ENCODE results near the gene JMJD4.
"Not testable (repeated sequence)": the region's sequence is repeated elsewhere in the genome, so short reads cannot be mapped to it uniquely, and the experiment has no call there.

Gene JMJD4

DNA sequence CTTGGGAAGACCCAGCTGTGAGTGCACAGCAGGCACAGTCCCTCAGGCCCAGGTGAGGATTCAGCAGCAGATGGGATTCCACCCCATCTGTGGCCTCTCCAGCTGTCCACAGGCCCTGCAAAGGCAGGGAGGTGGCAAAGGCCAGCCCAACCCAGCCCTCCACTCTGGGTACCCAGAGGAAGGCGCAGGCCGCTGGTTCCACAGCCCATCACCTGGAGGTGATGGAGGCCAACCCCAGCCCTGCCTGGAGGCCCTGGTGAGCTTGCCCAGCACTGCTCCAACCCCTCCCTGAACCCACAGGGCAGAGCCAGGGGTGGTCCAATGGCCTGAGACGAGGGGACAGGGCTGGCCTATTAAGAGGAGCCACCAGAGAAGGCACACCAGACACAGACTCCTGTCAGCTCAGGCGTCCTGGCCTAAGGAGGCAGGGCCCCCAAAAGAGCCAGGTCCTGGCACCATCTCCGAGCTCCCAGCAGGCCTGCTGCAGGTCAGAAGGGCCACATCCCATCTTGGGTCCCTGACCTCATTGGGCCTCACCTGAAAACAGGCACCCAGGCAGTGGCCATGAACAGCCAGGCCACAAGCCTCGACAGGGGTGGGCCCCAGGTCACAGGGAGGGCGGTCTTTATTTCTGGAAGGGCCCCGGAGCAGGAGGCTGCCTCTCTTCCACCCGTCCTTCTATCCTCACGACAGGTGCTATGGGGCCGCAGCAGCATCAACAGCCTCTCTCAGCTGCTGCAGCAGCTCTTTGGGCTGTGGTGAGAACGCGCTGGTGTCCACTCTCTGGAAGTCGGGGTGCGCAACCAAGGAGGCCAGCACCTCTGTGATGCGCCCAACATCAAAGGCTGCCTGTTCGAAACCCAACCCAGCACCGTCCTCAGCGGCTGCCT, 3.2 kb downstream of the JMJD4 start:
- DNase-seq: no peak

DNA sequence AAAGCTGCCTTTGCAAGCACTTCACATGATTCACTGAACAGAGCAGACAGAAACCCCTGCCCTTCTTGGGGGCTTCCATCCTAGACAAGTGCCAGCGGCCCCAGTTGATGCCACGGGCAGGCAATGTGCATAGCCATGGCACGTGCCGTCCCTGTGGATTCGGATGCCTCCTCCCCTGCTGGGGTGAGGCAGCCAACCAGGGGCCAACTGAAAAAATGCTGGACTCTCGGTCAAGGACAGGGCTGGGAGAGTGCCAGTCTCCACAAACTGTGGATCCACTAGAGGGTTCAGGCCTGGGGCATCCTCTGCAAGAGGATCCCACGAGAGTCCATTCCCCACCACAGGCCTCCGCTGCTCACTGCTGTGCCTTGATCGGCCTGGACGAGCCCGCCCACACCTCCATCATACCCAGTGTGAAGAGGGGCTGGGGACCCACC, 3.8 kb downstream of the JMJD4 start:
- no peak for DNase-seq

DNA sequence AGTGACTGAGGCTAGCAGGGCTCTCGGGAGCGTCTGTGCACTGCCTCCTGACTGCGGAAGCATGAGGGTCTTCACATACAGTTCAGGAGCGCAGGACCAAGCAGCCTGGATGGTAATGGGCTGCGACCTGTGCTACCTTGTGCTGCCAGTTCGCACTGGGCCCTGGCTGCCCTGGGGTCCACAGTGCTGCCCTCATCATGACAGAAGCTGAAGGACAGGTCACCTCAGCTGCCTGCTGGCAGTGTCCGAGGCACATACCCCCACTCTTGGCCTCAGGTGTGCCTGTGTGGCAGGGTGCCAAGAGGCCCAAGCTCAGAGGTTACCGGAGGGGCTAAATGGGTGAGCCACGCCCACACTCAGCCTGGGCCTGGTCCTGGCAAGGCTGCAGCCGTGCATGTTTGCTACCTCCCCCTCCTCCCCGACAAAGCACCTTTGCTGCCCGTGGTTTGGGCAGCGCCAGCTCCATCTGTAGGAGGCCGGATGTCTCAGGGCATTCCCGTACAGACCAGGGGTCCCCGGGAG, 4.4 kb downstream of the JMJD4 start:
- peak in 1 of 3 experiments; percentile 10 for DNase-seq

DNA sequence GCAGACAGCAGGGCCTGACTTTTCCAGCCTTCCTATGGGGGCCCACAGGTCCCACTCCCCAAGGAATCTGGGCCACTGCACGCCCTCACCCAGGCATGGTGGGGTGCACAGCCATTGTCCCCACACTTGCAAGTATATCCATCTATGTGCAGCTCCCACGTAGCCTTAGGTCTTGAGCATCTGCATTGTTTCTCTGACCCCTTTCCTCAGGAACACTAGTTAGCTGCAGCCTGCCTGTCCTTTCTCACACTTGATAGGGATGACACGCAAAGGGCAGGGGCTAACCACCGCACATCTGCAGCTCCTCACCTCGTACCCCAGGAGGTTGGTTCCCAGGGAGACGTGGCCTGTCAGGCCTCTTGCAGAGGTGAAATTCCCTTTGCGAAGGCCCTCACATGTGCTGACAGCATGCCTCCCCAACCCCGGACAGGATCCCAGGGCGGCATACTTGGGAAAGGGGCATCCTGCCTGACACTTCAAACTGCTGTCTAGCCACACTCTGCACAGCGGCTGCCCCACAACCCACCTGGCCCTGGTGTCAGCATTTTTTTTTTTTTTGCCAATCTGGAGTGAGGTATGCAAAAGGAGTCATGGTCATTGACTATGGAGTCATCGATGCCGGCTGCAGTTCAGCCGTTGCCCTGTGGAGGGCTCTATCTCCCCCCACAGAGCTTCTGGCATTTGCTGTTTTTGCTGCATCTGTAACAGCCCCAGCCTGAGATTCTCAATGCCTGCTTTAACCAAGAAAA, 5.0 kb downstream of the JMJD4 start:
- DNase-seq: peak in 1 of 3 experiments; percentile 27

DNA sequence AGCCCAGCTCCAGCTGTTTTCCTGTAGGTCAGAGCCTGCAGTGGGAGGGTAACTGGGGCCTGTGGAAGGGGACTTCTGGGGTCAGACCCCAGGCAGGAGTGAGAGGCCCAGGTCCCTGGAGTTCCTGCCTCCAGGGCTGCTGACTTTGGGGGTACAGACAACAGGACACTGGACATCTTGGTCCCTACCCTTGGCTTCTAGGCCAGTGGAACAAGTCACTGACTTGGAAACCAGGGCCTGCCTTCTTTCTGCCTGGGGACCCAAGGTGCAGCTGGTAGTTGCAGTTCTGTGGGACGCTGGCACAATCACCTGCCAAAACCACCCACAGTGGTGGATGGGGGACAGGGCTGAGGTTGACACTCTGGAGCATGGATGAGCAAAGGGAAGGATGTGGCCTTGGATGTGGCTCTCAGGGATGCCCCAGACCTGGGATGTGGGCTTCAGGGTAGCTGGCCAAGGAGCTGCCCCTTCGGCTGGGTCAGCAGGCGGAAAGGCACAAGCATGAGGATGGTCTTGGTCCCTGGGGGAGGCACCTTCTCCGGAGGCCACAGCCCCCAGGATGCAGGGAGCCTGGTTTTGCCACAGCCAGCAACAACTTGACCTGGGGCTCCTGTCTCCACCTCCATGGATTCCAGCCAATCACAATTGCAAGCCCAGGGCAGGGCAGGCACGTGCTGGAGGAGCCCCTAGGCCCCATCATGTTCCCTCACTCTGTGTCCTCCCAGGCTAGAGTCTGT, 5.8 kb downstream of the JMJD4 start:
- DNase-seq: peak in 2 of 3 experiments; percentile 21 to 49

DNA sequence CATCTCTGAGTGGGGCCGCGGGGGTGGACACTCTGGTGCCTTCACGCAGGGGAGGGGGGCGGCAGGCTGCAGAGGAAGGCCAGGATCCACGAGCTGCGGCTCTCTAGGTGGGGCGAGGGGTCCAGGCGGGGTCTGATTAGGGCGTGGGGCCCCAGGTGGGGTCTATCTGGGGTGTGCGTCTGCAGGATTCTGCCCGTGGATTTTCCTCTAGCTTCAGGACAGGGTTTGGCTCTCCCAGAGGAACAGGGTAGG, 6.3 kb downstream of the JMJD4 start:
- no peak for DNase-seq

DNA sequence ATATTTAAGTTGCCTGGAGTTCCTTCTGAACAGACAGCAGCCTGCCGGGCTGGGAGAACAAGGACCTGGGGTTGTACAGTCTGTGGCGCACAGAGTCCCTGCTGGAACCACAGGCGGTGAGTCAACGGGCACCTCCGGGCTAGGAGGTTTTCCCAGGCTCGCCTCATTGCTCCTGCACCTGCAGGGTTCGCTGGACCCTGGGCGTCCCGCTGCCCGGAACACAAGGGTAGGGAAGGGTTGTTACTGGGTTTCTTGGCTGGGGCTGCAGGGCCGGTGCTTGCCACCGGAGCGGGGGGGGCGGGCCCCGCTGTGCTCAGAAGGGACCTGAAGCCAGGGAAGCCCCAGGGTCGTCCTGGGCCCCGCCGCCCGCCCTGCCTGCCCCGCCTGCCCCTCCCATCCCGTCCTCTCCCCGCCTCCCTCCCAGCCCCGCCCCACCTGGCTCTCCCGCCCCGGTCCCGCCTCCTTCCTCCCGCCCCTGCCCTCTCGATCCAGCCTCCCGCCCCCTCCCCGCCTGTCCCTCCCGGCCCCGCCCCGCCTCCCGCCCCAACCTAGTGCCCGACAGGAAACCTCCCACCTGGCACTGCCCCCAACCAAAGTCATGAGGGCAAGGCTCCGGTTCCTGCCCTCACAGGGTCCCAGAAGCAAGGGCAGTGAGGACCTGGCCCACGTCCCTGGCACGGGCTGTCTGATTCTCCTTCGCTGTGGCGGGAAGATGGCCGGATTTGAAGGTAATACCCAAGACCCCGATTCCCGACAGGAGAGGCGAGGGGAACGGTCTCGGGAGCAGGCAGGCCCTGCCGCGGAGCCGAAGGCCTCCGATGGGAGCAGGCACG, 6.8 kb downstream of the JMJD4 start:
- DNase-seq: peak; percentile 43 to 91 (median 86)

DNA sequence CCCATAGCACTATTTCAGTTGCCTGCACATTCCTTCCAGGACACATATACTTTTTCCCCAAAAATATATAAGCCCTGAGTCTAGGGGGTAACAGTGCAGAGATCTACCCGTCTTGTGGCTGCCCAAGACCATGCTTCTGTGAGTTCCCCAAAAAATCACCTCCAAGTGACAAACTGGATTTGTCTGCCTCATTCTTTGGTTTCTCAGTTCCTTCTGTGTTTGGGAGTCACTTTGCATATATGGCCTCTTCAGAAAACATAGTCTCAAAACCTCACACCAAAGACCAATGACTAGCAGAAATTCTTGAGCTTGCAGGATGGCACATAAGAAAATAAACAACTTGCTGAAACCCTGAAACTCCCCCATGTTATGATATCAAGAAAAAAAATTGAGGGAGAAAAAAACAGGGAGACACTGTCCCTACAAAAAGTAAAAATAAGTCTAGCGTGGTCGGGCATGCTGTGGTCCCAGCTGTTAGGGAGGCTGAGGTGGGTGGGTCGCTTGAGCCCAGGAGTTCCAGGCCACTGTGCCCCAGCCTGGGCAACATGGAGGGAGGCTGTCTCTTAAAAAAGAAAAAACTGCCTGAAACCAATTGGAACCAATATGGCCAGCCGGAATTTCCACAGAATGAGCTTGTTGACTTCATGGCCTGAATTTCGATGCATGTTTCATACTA, 8.0 kb downstream of the JMJD4 start:
- DNase-seq: no peak

DNA sequence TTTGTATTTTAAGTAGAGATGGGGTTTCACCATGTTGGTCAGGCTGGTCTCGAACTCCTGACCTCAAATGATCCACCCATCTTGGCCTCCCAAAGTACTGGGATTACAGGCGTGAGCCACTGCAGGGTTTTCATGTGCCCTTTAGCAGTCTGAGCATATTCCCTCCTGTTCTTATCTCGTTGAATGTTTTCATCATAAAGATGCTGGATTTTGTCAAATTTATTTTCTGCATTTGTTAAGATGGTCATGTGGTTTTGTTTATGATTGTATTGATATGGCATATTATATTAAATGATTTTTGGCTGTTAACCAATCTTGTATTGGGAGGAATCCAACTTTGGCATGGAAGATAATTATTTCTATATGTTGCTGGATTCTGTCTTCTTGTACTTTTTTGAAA, 8.8 kb downstream of the JMJD4 start:
- no peak for DNase-seq

DNA sequence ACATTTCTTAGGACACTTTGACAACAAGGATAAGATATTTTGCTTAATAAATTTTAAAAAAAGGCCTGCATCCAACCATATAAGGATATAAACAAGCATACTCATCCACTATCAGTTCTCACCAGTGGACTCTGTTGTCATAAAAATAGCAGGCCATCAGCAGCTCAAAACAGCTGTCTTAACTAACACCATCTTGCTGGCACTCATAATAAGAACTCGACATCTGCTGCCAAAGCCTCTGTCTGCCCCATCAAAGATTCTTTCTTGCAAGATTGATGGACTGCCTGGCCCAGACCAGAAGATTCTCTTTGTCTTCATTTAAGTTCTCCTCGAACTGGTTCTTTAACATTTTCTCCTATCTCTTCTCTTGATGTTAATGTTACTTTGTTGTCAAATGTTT, 10.1 kb downstream of the JMJD4 start:
- DNase-seq: no peak

DNA sequence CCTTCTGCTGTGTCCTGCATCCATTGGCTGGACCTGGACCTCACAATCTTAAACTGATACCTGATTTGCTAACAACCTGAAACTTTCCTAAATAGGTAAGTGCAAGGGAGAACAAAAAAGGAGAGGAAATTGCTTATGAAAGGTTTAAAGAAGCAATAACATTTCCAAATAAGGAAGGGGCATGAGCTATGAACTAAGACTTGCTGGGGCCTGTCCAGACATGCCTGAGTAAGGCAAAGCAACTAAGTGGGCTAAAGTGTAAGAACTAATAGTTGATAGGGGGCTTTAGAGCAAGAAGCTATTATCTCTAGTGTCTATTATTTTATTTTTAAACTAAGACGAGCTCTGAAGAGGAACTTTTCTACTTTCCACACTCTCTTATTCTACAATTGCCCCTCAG, 11.6 kb downstream of the JMJD4 start:
- no peak for DNase-seq

DNA sequence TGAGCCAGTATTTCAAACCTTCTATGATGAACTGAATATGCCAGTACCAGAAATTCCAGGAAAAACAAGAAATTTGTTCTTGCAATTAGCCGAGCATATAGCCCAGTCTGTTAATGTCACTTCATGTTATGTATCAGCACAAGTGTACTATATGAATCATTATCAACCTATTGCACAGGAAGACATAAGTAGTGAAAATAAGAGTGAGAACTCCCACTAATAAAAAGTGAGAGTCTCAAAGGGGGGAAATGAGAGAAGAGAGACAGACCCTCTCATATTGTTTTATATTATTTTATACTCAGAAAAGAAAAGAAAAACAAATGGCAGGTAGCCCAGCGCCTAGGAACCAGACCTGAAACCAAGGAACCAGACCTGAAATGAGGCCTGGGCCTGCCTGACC, 16.2 kb downstream of the JMJD4 start:
- no peak for DNase-seq

DNA sequence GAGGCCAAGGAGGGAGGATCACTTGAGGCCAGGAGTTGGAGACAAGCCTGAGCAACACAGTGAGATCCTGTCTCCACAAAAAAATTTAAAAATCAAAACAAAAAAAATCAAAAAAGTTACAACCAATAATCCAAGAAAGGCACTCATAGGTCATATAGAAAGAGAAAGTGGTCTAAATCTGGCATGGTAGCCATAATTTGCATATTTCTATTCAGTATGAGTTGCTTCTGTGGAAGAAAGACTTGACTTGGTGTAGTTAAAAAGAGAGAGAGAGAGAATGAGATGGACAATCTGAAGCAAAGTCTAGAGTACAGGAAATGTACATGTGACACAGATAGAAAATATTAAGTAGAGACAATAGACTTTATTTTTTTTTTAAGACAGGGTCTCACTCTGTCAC, 22.5 kb downstream of the JMJD4 start:
- DNase-seq: no peak

DNA sequence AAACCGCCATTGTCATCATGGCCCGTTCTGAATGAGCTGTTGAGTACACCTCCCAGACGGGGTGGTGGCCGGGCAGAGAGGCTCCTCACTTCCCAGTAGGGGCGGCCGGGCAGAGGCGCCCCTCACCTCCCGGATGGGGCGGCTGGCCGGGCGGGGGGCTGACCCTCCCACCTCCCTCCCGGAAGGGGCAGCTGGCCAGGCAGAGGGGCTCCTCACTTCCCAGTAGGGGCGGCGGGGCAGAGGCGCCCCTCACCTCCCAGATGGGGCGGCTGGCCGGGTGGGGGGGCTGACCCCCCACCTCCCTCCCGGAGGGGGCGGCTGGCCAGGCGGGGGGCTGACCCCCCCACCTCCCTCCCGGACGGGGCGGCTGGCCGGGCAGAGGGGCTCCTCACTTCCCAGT, 24.6 kb downstream of the JMJD4 start:
- DNase-seq: not testable (repeated sequence)

DNA sequence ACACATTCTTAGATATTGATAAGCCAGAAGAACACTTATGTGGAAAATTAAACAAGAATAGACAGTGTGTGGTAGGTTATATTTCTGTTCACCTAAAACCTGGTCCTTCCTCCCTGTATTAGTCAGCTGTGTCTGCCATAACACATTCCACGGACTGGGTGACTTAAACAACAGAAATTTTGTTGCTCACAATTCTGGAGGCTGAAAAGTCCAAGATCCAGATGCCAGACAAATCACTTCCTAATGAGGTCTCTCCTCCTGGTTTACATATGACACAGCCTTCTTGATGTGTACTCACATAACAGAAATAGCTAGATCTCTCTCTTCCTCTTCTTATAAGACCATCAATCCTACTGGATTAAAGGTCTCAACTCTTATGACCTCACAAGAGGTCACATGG, 25.7 kb downstream of the JMJD4 start:
- DNase-seq: no peak

DNA sequence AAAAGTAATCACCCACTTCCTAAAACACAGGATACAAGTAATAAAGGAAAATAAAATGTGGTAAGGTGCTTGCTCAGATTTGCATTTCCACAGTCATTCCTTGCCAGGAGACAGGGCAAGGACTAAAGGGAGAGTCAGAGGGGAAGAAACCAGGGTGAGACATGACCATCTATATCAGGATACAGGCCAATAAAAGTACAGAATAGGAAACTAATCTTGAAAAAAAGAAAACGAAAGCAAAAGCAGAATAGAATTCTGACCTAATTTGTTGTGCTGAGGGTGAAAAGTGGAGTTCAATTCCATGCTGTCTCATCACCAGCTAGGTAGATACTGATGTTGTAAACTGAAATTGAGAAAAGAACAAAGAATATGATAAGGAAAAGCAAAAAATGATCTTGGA, 27.3 kb downstream of the JMJD4 start:
- no peak for DNase-seq

DNA sequence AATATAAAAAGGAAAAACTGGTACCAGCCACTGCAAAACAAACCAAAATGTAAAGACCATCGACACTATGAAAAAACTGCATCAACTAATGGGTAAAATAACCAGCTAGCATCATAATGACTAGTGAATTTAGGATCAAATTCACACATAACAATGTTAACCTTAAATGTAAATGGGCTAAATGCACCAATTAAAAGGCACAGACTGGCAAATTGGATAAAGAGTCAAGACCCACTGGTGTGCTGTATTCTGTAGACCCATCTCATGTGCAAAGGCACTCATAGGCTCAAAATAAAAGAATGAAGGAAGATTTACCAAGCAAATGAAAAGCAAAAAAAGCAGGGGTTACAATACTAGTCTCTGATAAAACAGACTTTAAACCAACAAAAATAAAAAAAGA, 33.5 kb downstream of the JMJD4 start:
- DNase-seq: not testable (repeated sequence)

DNA sequence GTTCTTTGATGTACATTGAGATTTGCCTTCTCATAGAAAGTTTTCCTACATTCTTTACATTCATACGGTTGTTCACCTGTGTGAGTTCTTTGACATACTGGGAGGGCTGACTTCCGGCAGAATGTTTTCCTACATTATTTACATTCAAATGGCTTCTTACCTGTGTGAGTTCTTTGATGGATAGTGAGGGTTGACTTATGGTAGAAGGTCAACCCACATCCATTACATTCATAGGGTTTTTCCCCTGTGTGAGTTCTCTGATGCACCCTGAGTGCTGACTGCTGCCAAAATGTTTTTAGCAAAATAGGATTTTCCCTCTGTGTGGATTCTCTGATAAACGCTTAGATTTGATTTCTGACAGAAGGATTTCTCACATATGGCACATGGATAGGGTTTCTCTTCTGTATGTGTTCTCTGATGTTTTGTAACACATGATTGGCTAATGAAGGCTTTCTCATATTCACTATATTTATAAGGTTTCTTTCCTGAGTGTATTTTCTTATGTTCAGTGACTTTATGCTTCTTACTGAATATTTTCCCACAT, 37.7 kb downstream of the JMJD4 start:
- no peak for DNase-seq

DNA sequence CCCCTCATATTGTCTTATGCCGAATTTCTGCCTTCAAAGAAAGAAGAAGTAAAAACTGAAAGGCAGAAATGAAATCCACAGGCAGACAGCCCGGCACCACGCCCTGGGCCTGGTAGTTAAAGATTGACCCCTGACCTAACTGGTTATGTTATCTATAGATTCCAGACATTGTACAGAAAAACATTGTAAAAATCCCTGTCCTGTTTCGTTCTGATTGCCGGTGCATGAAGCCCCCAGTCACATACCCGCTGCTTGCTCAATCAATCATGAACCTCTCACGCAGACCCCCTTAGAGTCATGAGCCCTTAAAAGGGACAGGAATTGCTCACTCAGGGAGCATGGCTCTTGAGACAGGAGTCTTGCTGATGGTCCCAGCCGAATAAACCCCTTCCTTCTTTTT, 49.3 kb downstream of the JMJD4 start:
- no peak for DNase-seq
